ENCODE results near the gene SPPL2B.

Gene SPPL2B

DNA sequence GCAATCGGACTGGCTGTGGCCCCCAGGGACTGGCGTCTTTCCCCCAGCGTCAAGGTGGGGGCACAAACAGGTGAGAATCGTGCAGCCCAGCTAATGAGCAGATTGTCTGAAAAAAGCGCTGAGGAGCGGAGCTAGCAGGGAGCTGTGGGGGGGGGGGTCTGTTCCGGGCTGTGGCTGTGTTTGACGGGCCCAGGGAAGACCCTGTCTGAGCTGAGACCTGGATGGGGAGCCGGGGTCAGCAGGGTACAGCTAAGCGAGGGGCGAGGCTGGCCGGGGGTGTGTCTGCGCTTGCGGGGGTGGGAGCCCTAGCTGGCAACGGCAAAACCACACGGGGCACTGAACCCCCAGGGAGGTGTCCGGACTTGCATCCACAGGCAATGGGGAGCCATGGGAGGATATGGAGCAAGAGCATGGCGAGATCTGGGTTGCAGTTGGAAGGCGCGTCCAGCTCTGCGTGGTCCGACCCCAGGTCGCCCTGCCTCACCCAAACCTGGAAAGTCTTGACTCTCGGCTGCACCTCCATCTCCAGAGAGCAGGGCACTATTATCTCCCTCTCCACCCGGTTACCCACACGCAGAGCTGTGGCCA, 25.2 kb upstream of the SPPL2B start:
- no peak for DNase-seq (ENCODE audit: low read depth)
- TF ChIP-seq, protein P1, sequence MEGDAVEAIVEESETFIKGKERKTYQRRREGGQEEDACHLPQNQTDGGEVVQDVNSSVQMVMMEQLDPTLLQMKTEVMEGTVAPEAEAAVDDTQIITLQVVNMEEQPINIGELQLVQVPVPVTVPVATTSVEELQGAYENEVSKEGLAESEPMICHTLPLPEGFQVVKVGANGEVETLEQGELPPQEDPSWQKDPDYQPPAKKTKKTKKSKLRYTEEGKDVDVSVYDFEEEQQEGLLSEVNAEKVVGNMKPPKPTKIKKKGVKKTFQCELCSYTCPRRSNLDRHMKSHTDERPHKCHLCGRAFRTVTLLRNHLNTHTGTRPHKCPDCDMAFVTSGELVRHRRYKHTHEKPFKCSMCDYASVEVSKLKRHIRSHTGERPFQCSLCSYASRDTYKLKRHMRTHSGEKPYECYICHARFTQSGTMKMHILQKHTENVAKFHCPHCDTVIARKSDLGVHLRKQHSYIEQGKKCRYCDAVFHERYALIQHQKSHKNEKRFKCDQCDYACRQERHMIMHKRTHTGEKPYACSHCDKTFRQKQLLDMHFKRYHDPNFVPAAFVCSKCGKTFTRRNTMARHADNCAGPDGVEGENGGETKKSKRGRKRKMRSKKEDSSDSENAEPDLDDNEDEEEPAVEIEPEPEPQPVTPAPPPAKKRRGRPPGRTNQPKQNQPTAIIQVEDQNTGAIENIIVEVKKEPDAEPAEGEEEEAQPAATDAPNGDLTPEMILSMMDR (IDR thresholded peaks at IDR 0.05; ENCODE audit: low read depth, low read length, missing control alignments) = no peak
- H3K4me3 ChIP-seq (ENCODE audit: low read depth, low read length) = no peak overlapping the region

GRCh38 chr19:2305452-2306280, 22.8 kb upstream of the SPPL2B start:
- H3K4me3 ChIP-seq (ENCODE audit: low read depth, low read length) = no peak overlapping the region
- DNase-seq (ENCODE audit: low read depth) = no peak
- TF ChIP-seq, protein P1 (IDR thresholded peaks at IDR 0.05; ENCODE audit: low read depth, low read length, missing control alignments) = no peak

DNA sequence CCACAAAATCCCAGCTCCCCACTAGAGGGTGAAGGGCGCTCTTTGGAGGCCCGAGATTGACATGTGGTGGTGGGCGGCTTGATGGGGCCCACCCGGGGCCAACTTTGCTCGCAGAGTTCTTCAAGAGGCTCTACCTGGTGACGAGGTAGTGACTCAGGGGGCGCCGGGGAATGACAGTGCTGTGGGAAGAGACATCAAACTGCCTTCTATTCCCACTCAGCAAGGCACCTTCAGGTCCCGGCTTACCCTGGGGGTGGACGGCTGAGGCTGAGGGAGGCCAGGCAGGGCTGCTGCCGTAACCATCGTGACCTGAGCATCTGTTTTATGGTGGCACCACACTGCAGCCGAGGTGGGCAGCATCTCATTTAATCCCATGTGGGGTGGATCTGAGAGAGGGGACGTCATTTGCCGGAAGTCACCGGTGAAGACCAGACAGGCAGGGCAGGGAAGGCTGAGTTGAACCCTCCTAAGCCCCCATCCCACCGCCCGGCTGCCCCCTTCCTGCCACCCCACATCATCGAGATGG, 22.1 kb upstream of the SPPL2B start:
- TF ChIP-seq, protein P1 (IDR thresholded peaks at IDR 0.05; ENCODE audit: low read depth, low read length, missing control alignments) = no peak
- no peak for DNase-seq (ENCODE audit: low read depth)
- no peak overlapping the region for H3K4me3 ChIP-seq (ENCODE audit: low read depth, low read length)

- DNase-seq (ENCODE audit: low read depth) = no peak
- TF ChIP-seq, protein P1 (IDR thresholded peaks at IDR 0.05; ENCODE audit: low read depth, low read length, missing control alignments) = no peak
- H3K4me3 ChIP-seq (ENCODE audit: low read depth, low read length) = no peak overlapping the region
Observed at GRCh38 chr19:2306971-2307370, 21.5 kb upstream of the SPPL2B start.

DNA sequence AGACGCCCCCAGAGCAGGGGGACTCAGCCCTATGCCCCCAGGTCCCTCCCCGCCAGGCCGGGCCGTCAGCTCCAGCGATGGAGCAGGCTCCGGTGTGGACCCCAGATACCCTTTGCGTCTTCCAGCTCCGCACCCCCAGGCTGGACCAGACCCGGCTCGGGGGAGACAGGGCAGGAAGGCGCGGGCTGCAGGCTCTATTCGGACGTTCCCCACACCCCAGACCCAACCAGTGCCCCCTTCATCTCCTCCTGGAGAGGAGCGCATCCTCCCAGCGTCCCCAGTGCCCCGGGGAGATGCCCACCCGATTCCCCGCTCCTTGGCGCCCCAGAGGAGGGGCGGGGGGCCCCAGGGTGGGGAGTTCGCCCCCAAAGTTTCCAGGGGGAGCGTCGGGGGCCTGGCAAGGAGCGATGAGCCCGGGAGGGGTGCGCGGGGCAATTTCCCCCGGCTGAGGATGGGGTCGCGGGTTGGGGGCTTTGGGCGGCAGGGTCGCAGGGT, 20.9 kb upstream of the SPPL2B start:
- TF ChIP-seq, protein P1 (IDR thresholded peaks at IDR 0.05; ENCODE audit: low read depth, low read length, missing control alignments) = no peak
- no peak overlapping the region for H3K4me3 ChIP-seq (ENCODE audit: low read depth, low read length)
- DNase-seq (ENCODE audit: low read depth) = no peak

- TF ChIP-seq, protein P1 (IDR thresholded peaks at IDR 0.05; ENCODE audit: low read depth, low read length, missing control alignments) = no peak
- DNase-seq (ENCODE audit: low read depth) = no peak
- H3K4me3 ChIP-seq (ENCODE audit: low read depth, low read length) = no peak within 1 kb of the TSS
Observed at GRCh38 chr19:2308114-2308556, 20.3 kb upstream of the SPPL2B start, which contains the start of gene LINGO3. Gene LINGO3, minus strand, starts transcription at chr19:2308154. Its CDS starts 16,378 bp downstream, at chr19:2291776.

Measured in GM12864 (cell line).